Neuronal stem cell (in vitro differentiated cells): ENCODE measurements around the gene CNN2.
A peak's percentile ranks its signal among the peaks of the same experiment; 100 is the strongest.

Experiments
- DNase-seq: peaks from one replicate; pipeline ENCODE4 v3.0.0-alpha.2; 2013; ENCODE audit warnings: low spot score
- H2AFZ ChIP-seq: one replicate; pipeline ENCODE4 v1.6.1; 2013; ENCODE audit warnings: mild to moderate bottlenecking, low read length, inconsistent platforms
- H2AK5ac ChIP-seq: 2 replicates; pipeline ENCODE4 v1.6.1; 2013; ENCODE audit warnings: low read depth, mild to moderate bottlenecking, inconsistent platforms, low read length, moderate library complexity, mixed read lengths
- H2BK120ac ChIP-seq: 2 replicates; pipeline ENCODE4 v1.6.1; 2013; ENCODE audit warnings: low read depth, mild to moderate bottlenecking, inconsistent platforms, low read length, moderate library complexity, mixed read lengths
- H2BK12ac ChIP-seq: one replicate; pipeline ENCODE4 v1.6.1; 2013; ENCODE audit warnings: low read length, inconsistent platforms
- H2BK15ac ChIP-seq: 2 replicates; pipeline ENCODE4 v1.6.1; 2013; ENCODE audit warnings: mild to moderate bottlenecking, low read length, inconsistent platforms, mixed read lengths
- H2BK5ac ChIP-seq: one replicate; pipeline ENCODE4 v1.6.1; 2013; ENCODE audit warnings: inconsistent platforms, mild to moderate bottlenecking, low read length, moderate library complexity
- H3K14ac ChIP-seq: one replicate; pipeline ENCODE4 v1.6.1; 2013; ENCODE audit warnings: low read length, inconsistent platforms
- H3K18ac ChIP-seq: 2 replicates; pipeline ENCODE4 v1.6.1; 2013; ENCODE audit warnings: low read length, inconsistent platforms
- H3K23ac ChIP-seq: 2 replicates; pipeline ENCODE4 v1.6.1; 2013; ENCODE audit warnings: low read depth, mild to moderate bottlenecking, mixed read lengths, low read length, inconsistent platforms; ENCODE audit not compliant: poor library complexity
- H3K27ac ChIP-seq: replicated peaks from 3 replicates; pipeline ENCODE4 v1.5.1; 2013; ENCODE audit warnings: low read length, inconsistent platforms
- H3K27me3 ChIP-seq, 3 experiments: 2 replicates each; pipeline ENCODE4 v1.6.1; 2013; ENCODE audit warnings: low read length in 3 of 3, mild to moderate bottlenecking in 2 of 3, inconsistent platforms in 1 of 3, low read depth in 1 of 3, mixed read lengths in 1 of 3, moderate library complexity in 1 of 3; ENCODE audit not compliant: control insufficient read depth in 3 of 3, insufficient read depth in 3 of 3
- H3K36me3 ChIP-seq, 2 donors: replicated peaks in 1 of 2; 2 replicates each; pipeline ENCODE4 v1.6.1; 2013; ENCODE audit warnings: low read length in 2 of 2; ENCODE audit not compliant: control insufficient read depth in 2 of 2, insufficient read depth in 2 of 2
- H3K4ac ChIP-seq: 2 replicates; pipeline ENCODE4 v1.6.1; 2013; ENCODE audit warnings: inconsistent platforms, mild to moderate bottlenecking, low read length, moderate library complexity
- H3K4me1 ChIP-seq, 2 donors: 1 replicate in 1 of 2; 2 replicates in 1 of 2; pipeline ENCODE4 v1.6.1; 2013; ENCODE audit warnings: low read length in 2 of 2, low read depth in 1 of 2; ENCODE audit not compliant: control insufficient read depth in 2 of 2, insufficient read depth in 1 of 2
- H3K4me2 ChIP-seq: one replicate; pipeline ENCODE4 v1.6.1; 2013; ENCODE audit warnings: mild to moderate bottlenecking, low read length, inconsistent platforms; ENCODE audit not compliant: insufficient read depth, poor library complexity, severe bottlenecking
- H3K4me3 ChIP-seq, 2 donors: 2 replicates each; pipeline ENCODE4 v1.5.1; 2013; ENCODE audit warnings: low read length in 2 of 2, mild to moderate bottlenecking in 2 of 2, inconsistent platforms in 1 of 2, moderate library complexity in 1 of 2
- H3K79me1 ChIP-seq: one replicate; pipeline ENCODE4 v1.6.1; 2013; ENCODE audit warnings: low read depth, mild to moderate bottlenecking, inconsistent platforms, low read length, moderate library complexity
- H3K9ac ChIP-seq: one replicate; pipeline ENCODE4 v1.6.1; 2013; ENCODE audit warnings: mild to moderate bottlenecking, low read depth, low read length, inconsistent platforms; ENCODE audit not compliant: poor library complexity
- H3K9me3 ChIP-seq, 2 donors: replicated peaks in 1 of 2; 2 replicates each; pipeline versions ENCODE3 to v1.6.1; 2013; ENCODE audit warnings: low read length in 2 of 2, mild to moderate bottlenecking in 2 of 2, inconsistent platforms in 1 of 2, low read depth in 1 of 2, mixed read lengths in 1 of 2, moderate library complexity in 1 of 2; ENCODE audit not compliant: control insufficient read depth in 2 of 2, insufficient read depth in 1 of 2
- H4K8ac ChIP-seq: one replicate; pipeline ENCODE4 v1.6.1; 2013; ENCODE audit warnings: low read depth, mild to moderate bottlenecking, inconsistent platforms, low read length, moderate library complexity
- H4K91ac ChIP-seq: one replicate; pipeline ENCODE4 v1.6.1; 2013; ENCODE audit warnings: low read length, low read depth, mild to moderate bottlenecking, inconsistent platforms; ENCODE audit not compliant: poor library complexity
- WGBS, 2 donors: extraction: QIAGEN DNeasy Blood & Tissue Kit; methylation state at CpG; one replicate each; pipeline ENCODE4 v1.1.7; 2013; ENCODE audit warnings: missing lambda C conversion rate in 2 of 2, mixed read lengths in 1 of 2; ENCODE audit not compliant: insufficient read length in 2 of 2, insufficient replicate concordance in 1 of 2; ENCODE audit errors: extremely low coverage in 2 of 2; 5-methylcytosine and 5-hydroxymethylcytosine counted together

The CNN2 gene

GRCh38 chr19:995051-995827 is 31.2 kb upstream of the CNN2 start:
- H3K36me3 ChIP-seq, result peaks cover 9 to 31% of the 10 kb centered on the region in 2 donors
- H3K4me3 ChIP-seq, result no peak overlapping the region
- no peak overlapping the region for H3K9ac ChIP-seq
- H2BK15ac ChIP-seq, result peak overlapping the region; percentile 55
- H3K4me1 ChIP-seq, result peaks cover 3 to 6% of the 10 kb centered on the region in 2 donors
- peaks cover 0 to 35% (median 10%) of the 10 kb centered on the region in 3 experiments for H3K27me3 ChIP-seq
- H2AFZ ChIP-seq, result no peak overlapping the region
- H3K79me1 ChIP-seq, result peaks cover 6% of the 10 kb centered on the region
- H2BK12ac ChIP-seq, result peak overlapping the region; percentile 58
- H2BK120ac ChIP-seq, result peak overlapping the region; percentile 18
- no peak overlapping the region for H3K18ac ChIP-seq
- H4K91ac ChIP-seq, result no peak overlapping the region
- H3K23ac ChIP-seq, result peak overlapping the region; percentile 96
- H4K8ac ChIP-seq, result no peak overlapping the region
- H3K4me2 ChIP-seq, result no peak overlapping the region
- no peak overlapping the region for H3K27ac ChIP-seq
- DNase-seq, result no peak
- no peak overlapping the region for H3K4ac ChIP-seq
- peak overlapping the region; percentile 75 for H2AK5ac ChIP-seq
- H2BK5ac ChIP-seq, result no peak overlapping the region
- WGBS, 2 donors, result no CpG with 5 or more reads among the region's 26 CpGs
- H3K14ac ChIP-seq, result no peak overlapping the region
- H3K9me3 ChIP-seq, result no peaks in the 10 kb centered on the region

GRCh38 chr19:996051-996838 is 30.2 kb upstream of the CNN2 start:
- Histone ChIP-seq H2BK120ac (peak overlapping the region; percentile 18), H3K4me2 (peak overlapping the region; percentile 45), H3K79me1 (peaks cover 6% of the 10 kb centered on the region), H2BK5ac (peak overlapping the region; percentile 53), H3K14ac (peak overlapping the region; percentile 56), H3K36me3 (peaks cover 0 to 21% of the 10 kb centered on the region in 2 donors), H3K18ac (peak overlapping the region; percentile 94), H2AK5ac (peak overlapping the region; percentile 75), H3K27ac (no peak overlapping the region), H2BK15ac (peak overlapping the region; percentile 67), H3K9ac (peak overlapping the region; percentile 86), H4K91ac (no peak overlapping the region), H3K23ac (peak overlapping the region; percentile 96), H3K27me3 (peaks cover 0 to 43% (median 15%) of the 10 kb centered on the region in 3 experiments), H3K4me3 (no peak overlapping the region), H4K8ac (peak overlapping the region; percentile 82), H3K4ac (no peak overlapping the region), H2AFZ (no peak overlapping the region), H2BK12ac (peak overlapping the region; percentile 84), H3K4me1 (peaks cover 7 to 8% of the 10 kb centered on the region in 2 donors), H3K9me3 (no peaks in the 10 kb centered on the region)
- DNase-seq, result no peak
- WGBS, 2 donors, result no CpG with 5 or more reads among the region's 64 CpGs

GRCh38 chr19:998064-998463 is 28.3 kb upstream of the CNN2 start:
- peak overlapping the region; percentile 49 for H2BK15ac ChIP-seq
- no peak overlapping the region for H2BK120ac ChIP-seq
- H3K4ac ChIP-seq, result no peak overlapping the region
- H3K4me2 ChIP-seq, result no peak overlapping the region
- no peak overlapping the region for H3K18ac ChIP-seq
- peaks cover 0 to 47% (median 17%) of the 10 kb centered on the region in 3 experiments for H3K27me3 ChIP-seq
- H3K4me3 ChIP-seq, result no peak overlapping the region
- H2BK5ac ChIP-seq, result no peak overlapping the region
- peaks cover 11% of the 10 kb centered on the region in 2 donors for H3K4me1 ChIP-seq
- H2AK5ac ChIP-seq, result peak overlapping the region; percentile 56
- peak overlapping the region; percentile 38 for H3K14ac ChIP-seq
- H3K27ac ChIP-seq, result no peak overlapping the region
- H4K8ac ChIP-seq, result no peak overlapping the region
- WGBS, 2 donors, result no CpG with 5 or more reads among the region's 6 CpGs
- no peak overlapping the region for H3K23ac ChIP-seq
- no peak overlapping the region for H3K9ac ChIP-seq
- peaks cover 2% of the 10 kb centered on the region for H3K79me1 ChIP-seq
- peak overlapping the region; percentile 41 for H2BK12ac ChIP-seq
- H3K9me3 ChIP-seq, result no peaks in the 10 kb centered on the region
- no peak overlapping the region for H4K91ac ChIP-seq
- no peak for DNase-seq
- peaks cover 0 to 10% of the 10 kb centered on the region in 2 donors for H3K36me3 ChIP-seq
- H2AFZ ChIP-seq, result no peak overlapping the region

- Histone ChIP-seq H3K18ac (no peak overlapping the region), H3K4me2 (no peak overlapping the region), H3K4me1 (peaks cover 8 to 11% of the 10 kb centered on the region in 2 donors), H3K23ac (no peak overlapping the region), H2BK15ac (no peak overlapping the region), H2AFZ (no peak overlapping the region), H3K27ac (no peak overlapping the region), H2BK5ac (no peak overlapping the region), H3K79me1 (no peaks in the 10 kb centered on the region), H3K14ac (no peak overlapping the region), H4K8ac (no peak overlapping the region), H3K9me3 (no peaks in the 10 kb centered on the region), H4K91ac (no peak overlapping the region), H3K27me3 (peaks cover 0 to 47% (median 17%) of the 10 kb centered on the region in 3 experiments), H3K4ac (no peak overlapping the region), H3K4me3 (no peak overlapping the region), H2AK5ac (no peak overlapping the region), H2BK12ac (no peak overlapping the region), H3K9ac (no peak overlapping the region), H3K36me3 (peaks cover 0 to 5% of the 10 kb centered on the region in 2 donors), H2BK120ac (no peak overlapping the region)
- WGBS, 2 donors, result no CpG with 5 or more reads among the region's 3 CpGs
- DNase-seq, result no peak
Measured at GRCh38 chr19:999379-999719, 27.1 kb upstream of the CNN2 start.
